Progenitor cell of endocrine pancreas (in vitro differentiated cells): ENCODE measurements around the gene CDKN2A. TPM values are rescaled to one million over a fixed set of nuclear protein-coding genes. Genes with fewer than 3 reads are reported as not detected.

Experiments
- DNase-seq: peaks from one replicate; pipeline ENCODE4 v3.0.0; 2021; ENCODE audit warnings: low spot score; ENCODE audit not compliant: unreplicated experiment
- H3K27ac Mint-ChIP-seq: 2 replicates; pipeline ENCODE4 v1.8.0; 2021; ENCODE audit warnings: mild to moderate bottlenecking, moderate library complexity, mixed read lengths
- H3K27me3 Mint-ChIP-seq: 2 replicates; pipeline ENCODE4 v1.8.0; 2021; ENCODE audit warnings: mixed read lengths
- H3K36me3 Mint-ChIP-seq: 2 replicates; pipeline ENCODE4 v1.8.0; 2022; ENCODE audit warnings: mixed read lengths; ENCODE audit not compliant: insufficient read depth
- H3K4me1 Mint-ChIP-seq: 2 replicates; pipeline ENCODE4 v1.8.0; 2021; ENCODE audit warnings: low read depth, mixed read lengths
- H3K4me3 Mint-ChIP-seq: 2 replicates; pipeline ENCODE4 v1.8.0; 2021; ENCODE audit warnings: low read depth, mild to moderate bottlenecking, moderate library complexity, mixed read lengths
- H3K9me3 Mint-ChIP-seq: 2 replicates; pipeline ENCODE4 v1.8.0; 2021; ENCODE audit warnings: low read depth, mixed read lengths
- CTCF ChIP-seq: fragments of 200-600 bp; sonication (generic); IDR thresholded peaks from one replicate; pipeline ENCODE4 v1.5.0; 2021; ENCODE audit warnings: antibody characterized with exemption, mild to moderate bottlenecking; ENCODE audit not compliant: unreplicated experiment
- total RNA-seq: library from RNA; stranded (reverse); gene quantifications from 2 replicates; pipeline ENCODE4 v1.2.1, GENCODE V29; 2021

CDKN2A gene
- total RNA-seq, 1 donor from 2014 or later: not detected

- Mint-ChIP-seq H3K36me3 (peaks cover 4% of the 10 kb centered on the region), H3K4me1 (no peaks in the 10 kb centered on the region), H3K9me3 (peaks cover 12% of the 10 kb centered on the region), H3K27ac (no peak overlapping the region), H3K4me3 (no peak overlapping the region), H3K27me3 (no peaks in the 10 kb centered on the region)
- DNase-seq: no peak
- no peak for TF ChIP-seq CTCF
Observed at GRCh38 chr9:21919377-21920362, 74.5 kb downstream of the CDKN2A start.

Other genes with a start within 250 kb of the CDKN2A start
- gene MTAP, start 191.8 kb downstream of the CDKN2A start, total RNA-seq: 73.4 and 85.9 TPM in 2 replicates
- not detected in 2 replicates for gene CDKN2B-AS1, start 399 bp upstream of the CDKN2A start, total RNA-seq
- gene CDKN2B, start 14.9 kb upstream of the CDKN2A start, total RNA-seq: 1.2 and 3.9 TPM in 2 replicates